Neural cell (in vitro differentiated cells): ENCODE results near the gene SPPL3.

ENCODE experiments used
- EP300 ChIP-seq: fragments of 450-650 bp; conservative IDR thresholded peaks from 2 replicates; pipeline ENCODE4 v1.6.1; 2014; ENCODE audit warnings: antibody characterized with exemption, mild to moderate bottlenecking, moderate library complexity; ENCODE audit not compliant: poor library complexity, severe bottlenecking
- EZH2 ChIP-seq: fragments of 200-600, 300-800 bp; shearing (Covaris generic), sonication (generic); IDR thresholded peaks from 2 replicates; pipeline ENCODE4 v1.6.1; 2014; ENCODE audit warnings: antibody characterized with exemption, low read length, borderline replicate concordance, mild to moderate bottlenecking; ENCODE audit not compliant: insufficient read depth, poor library complexity, severe bottlenecking
- MXI1 ChIP-seq: fragments of 450-650 bp; conservative IDR thresholded peaks from 2 replicates; pipeline ENCODE4 v1.6.1; 2014; ENCODE audit warnings: antibody characterized with exemption, mild to moderate bottlenecking; ENCODE audit not compliant: poor library complexity, severe bottlenecking
- POLR2AphosphoS5 ChIP-seq: IDR thresholded peaks from 2 replicates; pipeline ENCODE4 v1.6.1; 2012
- RAD21 ChIP-seq: fragments of 450-650 bp; conservative IDR thresholded peaks from 2 replicates; pipeline ENCODE4 v1.6.1; 2014; ENCODE audit warnings: antibody characterized with exemption, mild to moderate bottlenecking, moderate library complexity
- SMC3 ChIP-seq: fragments of 450-650 bp; conservative IDR thresholded peaks from 2 replicates; pipeline ENCODE4 v1.6.1; 2014; ENCODE audit warnings: antibody characterized with exemption, mild to moderate bottlenecking, moderate library complexity; ENCODE audit not compliant: poor library complexity
- TAF1 ChIP-seq: IDR thresholded peaks from 2 replicates; pipeline ENCODE4 v1.6.1; 2012; ENCODE audit warnings: low read depth
- TF ChIP-seq, protein P1 (sequence below): fragments of 450-650 bp; IDR thresholded peaks from 2 replicates; pipeline ENCODE4 v1.5.1; 2014; ENCODE audit warnings: antibody characterized with exemption, mild to moderate bottlenecking, moderate library complexity; ENCODE audit not compliant: poor library complexity, severe bottlenecking
- TF ChIP-seq, protein P2 (sequence below): IDR thresholded peaks from 2 replicates; pipeline ENCODE4 v1.6.1; 2012; ENCODE audit warnings: borderline replicate concordance

DNA sequence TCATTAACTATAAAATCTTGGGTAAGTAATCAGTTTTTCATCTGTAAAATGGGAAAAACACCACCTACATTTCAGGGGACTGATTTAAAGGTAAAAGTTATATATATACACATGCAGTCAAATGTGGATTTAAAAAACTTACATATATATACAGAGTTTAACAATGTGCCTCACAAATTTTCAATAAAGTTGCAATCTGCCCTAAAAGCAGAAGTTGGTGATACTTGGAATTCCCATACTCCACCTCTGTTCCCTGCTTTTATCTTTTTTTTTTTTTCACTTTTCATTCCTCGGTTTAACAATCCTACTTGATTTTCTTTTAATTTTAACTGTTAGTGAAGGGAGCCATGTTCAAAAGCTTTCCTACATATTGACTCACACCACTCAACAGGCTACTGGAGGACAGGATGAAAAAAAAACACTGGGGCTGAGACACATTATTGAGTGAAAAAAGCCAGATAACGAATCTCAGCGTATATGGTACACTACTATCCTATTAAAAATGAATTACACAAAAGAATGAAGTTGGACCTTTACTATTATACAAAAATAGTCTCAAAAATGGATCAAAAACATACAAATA is 24.3 kb downstream of the SPPL3 start:
- no peak for TF ChIP-seq POLR2AphosphoS5
- no peak for TF ChIP-seq EP300
- TF ChIP-seq, protein P1, sequence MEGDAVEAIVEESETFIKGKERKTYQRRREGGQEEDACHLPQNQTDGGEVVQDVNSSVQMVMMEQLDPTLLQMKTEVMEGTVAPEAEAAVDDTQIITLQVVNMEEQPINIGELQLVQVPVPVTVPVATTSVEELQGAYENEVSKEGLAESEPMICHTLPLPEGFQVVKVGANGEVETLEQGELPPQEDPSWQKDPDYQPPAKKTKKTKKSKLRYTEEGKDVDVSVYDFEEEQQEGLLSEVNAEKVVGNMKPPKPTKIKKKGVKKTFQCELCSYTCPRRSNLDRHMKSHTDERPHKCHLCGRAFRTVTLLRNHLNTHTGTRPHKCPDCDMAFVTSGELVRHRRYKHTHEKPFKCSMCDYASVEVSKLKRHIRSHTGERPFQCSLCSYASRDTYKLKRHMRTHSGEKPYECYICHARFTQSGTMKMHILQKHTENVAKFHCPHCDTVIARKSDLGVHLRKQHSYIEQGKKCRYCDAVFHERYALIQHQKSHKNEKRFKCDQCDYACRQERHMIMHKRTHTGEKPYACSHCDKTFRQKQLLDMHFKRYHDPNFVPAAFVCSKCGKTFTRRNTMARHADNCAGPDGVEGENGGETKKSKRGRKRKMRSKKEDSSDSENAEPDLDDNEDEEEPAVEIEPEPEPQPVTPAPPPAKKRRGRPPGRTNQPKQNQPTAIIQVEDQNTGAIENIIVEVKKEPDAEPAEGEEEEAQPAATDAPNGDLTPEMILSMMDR: no peak
- no peak for TF ChIP-seq RAD21
- no peak for TF ChIP-seq MXI1
- TF ChIP-seq EZH2: no peak
- TF ChIP-seq, protein P2, sequence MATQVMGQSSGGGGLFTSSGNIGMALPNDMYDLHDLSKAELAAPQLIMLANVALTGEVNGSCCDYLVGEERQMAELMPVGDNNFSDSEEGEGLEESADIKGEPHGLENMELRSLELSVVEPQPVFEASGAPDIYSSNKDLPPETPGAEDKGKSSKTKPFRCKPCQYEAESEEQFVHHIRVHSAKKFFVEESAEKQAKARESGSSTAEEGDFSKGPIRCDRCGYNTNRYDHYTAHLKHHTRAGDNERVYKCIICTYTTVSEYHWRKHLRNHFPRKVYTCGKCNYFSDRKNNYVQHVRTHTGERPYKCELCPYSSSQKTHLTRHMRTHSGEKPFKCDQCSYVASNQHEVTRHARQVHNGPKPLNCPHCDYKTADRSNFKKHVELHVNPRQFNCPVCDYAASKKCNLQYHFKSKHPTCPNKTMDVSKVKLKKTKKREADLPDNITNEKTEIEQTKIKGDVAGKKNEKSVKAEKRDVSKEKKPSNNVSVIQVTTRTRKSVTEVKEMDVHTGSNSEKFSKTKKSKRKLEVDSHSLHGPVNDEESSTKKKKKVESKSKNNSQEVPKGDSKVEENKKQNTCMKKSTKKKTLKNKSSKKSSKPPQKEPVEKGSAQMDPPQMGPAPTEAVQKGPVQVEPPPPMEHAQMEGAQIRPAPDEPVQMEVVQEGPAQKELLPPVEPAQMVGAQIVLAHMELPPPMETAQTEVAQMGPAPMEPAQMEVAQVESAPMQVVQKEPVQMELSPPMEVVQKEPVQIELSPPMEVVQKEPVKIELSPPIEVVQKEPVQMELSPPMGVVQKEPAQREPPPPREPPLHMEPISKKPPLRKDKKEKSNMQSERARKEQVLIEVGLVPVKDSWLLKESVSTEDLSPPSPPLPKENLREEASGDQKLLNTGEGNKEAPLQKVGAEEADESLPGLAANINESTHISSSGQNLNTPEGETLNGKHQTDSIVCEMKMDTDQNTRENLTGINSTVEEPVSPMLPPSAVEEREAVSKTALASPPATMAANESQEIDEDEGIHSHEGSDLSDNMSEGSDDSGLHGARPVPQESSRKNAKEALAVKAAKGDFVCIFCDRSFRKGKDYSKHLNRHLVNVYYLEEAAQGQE: no peak
- TF ChIP-seq TAF1: no peak
- no peak for TF ChIP-seq SMC3
